ENCODE results near the gene SCYL2. TPM values are rescaled to one million over a fixed set of nuclear protein-coding genes. Genes with fewer than 3 reads are reported as not detected.
"Not testable (repeated sequence)": the region's sequence is repeated elsewhere in the genome, so short reads cannot be mapped to it uniquely, and the experiment has no call there.

The SCYL2 gene
- total RNA-seq, 2 experiments from 2014 or later: 33.6 to 38.7 TPM

- POLR2A ChIA-PET: no interaction called here
- peaks cover 28% of the 10 kb centered on the region for H3K36me3 Mint-ChIP-seq (ENCODE audit: low read depth)
These were observed 62.8 kb downstream of the SCYL2 start for GRCh38 chr12:100329800-100330199.

GRCh38 chr12:100331871-100332270, 64.9 kb downstream of the SCYL2 start:
- no peaks in the 10 kb centered on the region for H3K9me3 Mint-ChIP-seq (ENCODE audit: insufficient read depth)
- ChIA-PET CTCF (no interaction called here), POLR2A (no interaction called here)
- H3K4me1 Mint-ChIP-seq (ENCODE audit: low read depth): no peaks in the 10 kb centered on the region
- no peaks in the 10 kb centered on the region for H3K27me3 Mint-ChIP-seq (ENCODE audit: low read depth)
- H3K27ac Mint-ChIP-seq: no peak overlapping the region
- DNase-seq: no peak
- ATAC-seq: no peak
- peaks cover 38% of the 10 kb centered on the region for H3K36me3 Mint-ChIP-seq (ENCODE audit: low read depth)
- no peak overlapping the region for H3K4me3 Mint-ChIP-seq

More at GRCh38 chr12:100329800-100330199, 62.8 kb downstream of the SCYL2 start:
- Mint-ChIP-seq H3K4me1 (ENCODE audit: low read depth) (no peaks in the 10 kb centered on the region), H3K27ac (no peak overlapping the region), H3K27me3 (ENCODE audit: low read depth) (no peaks in the 10 kb centered on the region), H3K9me3 (ENCODE audit: insufficient read depth) (no peaks in the 10 kb centered on the region), H3K4me3 (no peak overlapping the region)
- DNase-seq: no peak
- CTCF ChIA-PET: no interaction called here
- no peak for ATAC-seq

- ATAC-seq: no peak
- H3K4me1 Mint-ChIP-seq (ENCODE audit: low read depth): no peaks in the 10 kb centered on the region
- no peak overlapping the region for H3K4me3 Mint-ChIP-seq
- H3K9me3 Mint-ChIP-seq (ENCODE audit: insufficient read depth): no peaks in the 10 kb centered on the region
- DNase-seq: no peak
- no peaks in the 10 kb centered on the region for H3K27me3 Mint-ChIP-seq (ENCODE audit: low read depth)
- peaks cover 38% of the 10 kb centered on the region for H3K36me3 Mint-ChIP-seq (ENCODE audit: low read depth)
- ChIA-PET POLR2A (no interaction called here), CTCF (no interaction called here)
- H3K27ac Mint-ChIP-seq: no peak overlapping the region
These were observed 65.9 kb downstream of the SCYL2 start for GRCh38 chr12:100332852-100333251.

- ATAC-seq: no peak
- ChIA-PET CTCF (interaction anchor here (0.8 to 1.6 kb wide), 2 partner anchors 67 to 68 kb away, joined by 3 to 5 read pairs; no protein-coding TSS in a partner anchor), POLR2A (no interaction called here)
- no peak overlapping the region for H3K4me3 Mint-ChIP-seq
- H3K27ac Mint-ChIP-seq: no peak overlapping the region
- peaks cover 31% of the 10 kb centered on the region for H3K36me3 Mint-ChIP-seq (ENCODE audit: low read depth)
- no peaks in the 10 kb centered on the region for H3K27me3 Mint-ChIP-seq (ENCODE audit: low read depth)
- no peaks in the 10 kb centered on the region for H3K9me3 Mint-ChIP-seq (ENCODE audit: insufficient read depth)
- no peak for DNase-seq
- no peaks in the 10 kb centered on the region for H3K4me1 Mint-ChIP-seq (ENCODE audit: low read depth)
These were observed 70.3 kb downstream of the SCYL2 start for GRCh38 chr12:100337299-100337698.

GRCh38 chr12:100337727-100338126, 70.8 kb downstream of the SCYL2 start:
- no peaks in the 10 kb centered on the region for H3K9me3 Mint-ChIP-seq (ENCODE audit: insufficient read depth)
- ChIA-PET CTCF (interaction anchor here (1.6 kb wide), 1 partner anchor 67 kb away, joined by 5 read pairs; no protein-coding TSS in a partner anchor), POLR2A (no interaction called here)
- H3K36me3 Mint-ChIP-seq (ENCODE audit: low read depth): peaks cover 34% of the 10 kb centered on the region
- no peak overlapping the region for H3K4me3 Mint-ChIP-seq
- no peaks in the 10 kb centered on the region for H3K27me3 Mint-ChIP-seq (ENCODE audit: low read depth)
- DNase-seq (no peak), ATAC-seq (no peak)
- H3K27ac Mint-ChIP-seq: no peak overlapping the region
- H3K4me1 Mint-ChIP-seq (ENCODE audit: low read depth): no peaks in the 10 kb centered on the region

GRCh38 chr12:100339071-100339470, 72.1 kb downstream of the SCYL2 start:
- H3K27ac Mint-ChIP-seq: no peak overlapping the region
- H3K36me3 Mint-ChIP-seq (ENCODE audit: low read depth): peaks cover 30% of the 10 kb centered on the region
- CTCF ChIA-PET: no interaction called here
- no peaks in the 10 kb centered on the region for H3K27me3 Mint-ChIP-seq (ENCODE audit: low read depth)
- H3K4me1 Mint-ChIP-seq (ENCODE audit: low read depth): no peaks in the 10 kb centered on the region
- DNase-seq (no peak), ATAC-seq (no peak)
- no peak overlapping the region for H3K4me3 Mint-ChIP-seq
- H3K9me3 Mint-ChIP-seq (ENCODE audit: insufficient read depth): no peaks in the 10 kb centered on the region
- POLR2A ChIA-PET: interaction anchor here (0.7 kb wide), 1 partner anchor 40 kb away, joined by 3 read pairs; no protein-coding TSS in a partner anchor

- peaks cover 12% of the 10 kb centered on the region for H3K36me3 Mint-ChIP-seq (ENCODE audit: low read depth)
- DNase-seq; POLR2A ChIA-PET; H3K27me3 Mint-ChIP-seq (ENCODE audit: low read depth); CTCF ChIA-PET; H3K9me3 Mint-ChIP-seq (ENCODE audit: insufficient read depth); H3K4me3 Mint-ChIP-seq; ATAC-seq; H3K27ac Mint-ChIP-seq; H3K4me1 Mint-ChIP-seq (ENCODE audit: low read depth): not testable (repeated sequence)
These were observed 75.9 kb downstream of the SCYL2 start for GRCh38 chr12:100342897-100343296.

- ATAC-seq; H3K4me1 Mint-ChIP-seq (ENCODE audit: low read depth); H3K4me3 Mint-ChIP-seq; POLR2A ChIA-PET; DNase-seq; H3K36me3 Mint-ChIP-seq (ENCODE audit: low read depth); H3K27ac Mint-ChIP-seq; CTCF ChIA-PET; H3K9me3 Mint-ChIP-seq (ENCODE audit: insufficient read depth); H3K27me3 Mint-ChIP-seq (ENCODE audit: low read depth): not testable (repeated sequence)
These were observed 77.4 kb downstream of the SCYL2 start for GRCh38 chr12:100344351-100344750.

GRCh38 chr12:100345020-100345767, 78.2 kb downstream of the SCYL2 start:
- Mint-ChIP-seq H3K36me3 (ENCODE audit: low read depth) (peaks cover 4% of the 10 kb centered on the region), H3K27ac (no peak overlapping the region), H3K4me1 (ENCODE audit: low read depth) (no peaks in the 10 kb centered on the region), H3K27me3 (ENCODE audit: low read depth) (no peaks in the 10 kb centered on the region), H3K9me3 (ENCODE audit: insufficient read depth) (no peaks in the 10 kb centered on the region), H3K4me3 (no peak overlapping the region)
- POLR2A ChIA-PET: no interaction called here
- CTCF ChIA-PET: no interaction called here
- ATAC-seq: no peak
- no peak for DNase-seq

- ATAC-seq: no peak
- peaks cover 4% of the 10 kb centered on the region for H3K36me3 Mint-ChIP-seq (ENCODE audit: low read depth)
- H3K4me1 Mint-ChIP-seq (ENCODE audit: low read depth): no peaks in the 10 kb centered on the region
- no peak overlapping the region for H3K27ac Mint-ChIP-seq
- no peaks in the 10 kb centered on the region for H3K9me3 Mint-ChIP-seq (ENCODE audit: insufficient read depth)
- POLR2A ChIA-PET: no interaction called here
- CTCF ChIA-PET: no interaction called here
- H3K27me3 Mint-ChIP-seq (ENCODE audit: low read depth): peaks cover 2% of the 10 kb centered on the region
- H3K4me3 Mint-ChIP-seq: no peak overlapping the region
- no peak for DNase-seq
These were observed 79.7 kb downstream of the SCYL2 start for GRCh38 chr12:100346660-100347059.

- Mint-ChIP-seq H3K27ac (no peak overlapping the region), H3K36me3 (ENCODE audit: low read depth) (no peaks in the 10 kb centered on the region), H3K9me3 (ENCODE audit: insufficient read depth) (no peaks in the 10 kb centered on the region), H3K4me1 (ENCODE audit: low read depth) (no peaks in the 10 kb centered on the region), H3K4me3 (no peak overlapping the region), H3K27me3 (ENCODE audit: low read depth) (peaks cover 9% of the 10 kb centered on the region)
- POLR2A ChIA-PET: no interaction called here
- DNase-seq (no peak), ATAC-seq (no peak)
- CTCF ChIA-PET: interaction anchor here (2.0 kb wide), 1 partner anchor 323 kb away, joined by 8 read pairs; no protein-coding TSS in a partner anchor
These were observed 81.9 kb downstream of the SCYL2 start for GRCh38 chr12:100348657-100349454.

GRCh38 chr12:100356644-100357223, 89.8 kb downstream of the SCYL2 start, which contains the start of gene SLC17A8:
SLC17A8 (plus strand) TSS chr12:100357074; CDS start chr12:100357392, 318 bp downstream.
- no peak within 1 kb of the TSS for H3K27ac Mint-ChIP-seq
- H3K4me3 Mint-ChIP-seq: no peak within 1 kb of the TSS
- POLR2A ChIA-PET: interaction anchor here (0.6 kb wide), 1 partner anchor 1924 kb away, joined by 3 read pairs; no protein-coding TSS in a partner anchor
- peaks cover 30% of the 10 kb centered on the region for H3K27me3 Mint-ChIP-seq (ENCODE audit: low read depth)
- ATAC-seq: no peak
- CTCF ChIA-PET: no interaction called here
- no peak for DNase-seq
- no peaks in the 10 kb centered on the region for H3K4me1 Mint-ChIP-seq (ENCODE audit: low read depth)
- no peaks in the 10 kb centered on the region for H3K36me3 Mint-ChIP-seq (ENCODE audit: low read depth)
- H3K9me3 Mint-ChIP-seq (ENCODE audit: insufficient read depth): no peaks in the 10 kb centered on the region

Data from activated CD8-positive, alpha-beta T cell treated with anti-CD3 and anti-CD28 coated beads, Interleukin-2, amount 10 ng/mL, durations not matched to agents 7 days and 5 days (primary cell).